ENCODE data around the gene PALLD.

DNA sequence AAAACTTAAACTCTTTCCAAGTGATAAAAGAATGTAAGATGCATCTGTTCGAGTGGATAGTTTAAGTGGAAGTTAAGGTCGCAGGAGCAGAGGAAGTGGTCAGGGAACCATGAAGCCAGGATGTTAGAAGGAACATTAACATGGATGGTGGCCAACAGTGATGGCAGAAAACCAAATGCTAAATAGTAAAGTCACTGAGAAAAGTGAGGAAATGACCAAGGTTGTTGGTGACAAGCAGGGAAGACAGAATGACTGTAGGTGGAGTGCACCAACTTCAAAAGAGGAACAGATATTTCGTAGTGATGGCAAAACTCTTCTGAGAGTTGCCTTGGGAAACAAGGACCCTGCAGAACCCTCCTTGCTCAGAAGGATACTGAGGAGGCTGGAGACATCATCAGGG lies 226.2 kb downstream of the PALLD start:
- TF ChIP-seq POLR2AphosphoS5 (IDR thresholded peaks at IDR 0.05; ENCODE audit: borderline replicate concordance, low read depth, low read length) (no peak), EZH2 (IDR thresholded peaks at IDR 0.05) (no peak), FOXP2 (optimal IDR thresholded peaks at IDR 0.05; ENCODE audit: control extremely low read depth, extremely low read length, insufficient read depth) (no peak)

All from SK-N-MC (cell line).